ENCODE data around the gene ZNF785.
"Not testable (repeated sequence)": the region's sequence is repeated elsewhere in the genome, so short reads cannot be mapped to it uniquely, and the experiment has no call there.

Gene ZNF785

DNA sequence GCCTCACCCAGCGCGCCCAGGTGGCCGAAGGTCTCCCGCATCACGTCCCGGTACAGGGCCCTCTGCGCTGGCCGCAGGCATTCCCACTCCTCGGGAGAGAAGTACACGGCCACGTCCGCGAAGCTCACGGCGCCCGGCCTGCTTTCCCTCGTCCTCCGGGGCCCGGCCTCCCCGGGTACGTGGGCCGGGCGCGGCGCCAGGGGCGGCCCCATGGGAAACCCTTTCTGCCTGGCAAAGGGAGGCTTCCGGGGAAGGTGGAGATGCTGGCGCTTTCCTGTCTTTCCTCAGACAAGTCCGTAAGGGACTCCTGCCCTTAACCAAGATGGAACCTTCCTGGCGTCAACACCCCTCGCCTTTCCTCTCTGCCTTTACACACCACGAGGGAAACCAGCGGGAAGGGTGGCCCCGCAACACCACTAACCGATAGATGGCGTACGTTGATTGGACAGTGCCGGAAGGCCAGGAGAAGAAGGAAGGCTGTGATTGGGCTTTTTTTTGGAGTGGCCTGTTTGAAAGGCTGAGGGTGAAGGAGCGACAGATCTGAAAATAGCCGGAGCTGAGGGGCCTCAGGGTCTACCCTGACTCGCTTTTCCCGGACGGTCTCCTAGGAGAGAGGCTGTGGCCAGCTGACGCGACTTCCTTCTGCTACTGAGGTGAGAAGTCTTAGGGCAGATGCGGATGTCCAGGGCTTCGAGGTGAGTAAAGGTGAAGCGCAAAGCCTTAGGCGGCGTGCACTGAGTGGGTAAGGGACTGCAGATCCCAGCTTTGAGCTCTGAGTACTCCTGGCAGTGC lies at the start of gene ZNF785:
Gene ZNF785 (minus strand): TSS at position 298 of the 792 bp plus-strand sequence. CDS start 86 bp downstream, at position 212.
- DNase-seq, result peak; percentile 92

DNA sequence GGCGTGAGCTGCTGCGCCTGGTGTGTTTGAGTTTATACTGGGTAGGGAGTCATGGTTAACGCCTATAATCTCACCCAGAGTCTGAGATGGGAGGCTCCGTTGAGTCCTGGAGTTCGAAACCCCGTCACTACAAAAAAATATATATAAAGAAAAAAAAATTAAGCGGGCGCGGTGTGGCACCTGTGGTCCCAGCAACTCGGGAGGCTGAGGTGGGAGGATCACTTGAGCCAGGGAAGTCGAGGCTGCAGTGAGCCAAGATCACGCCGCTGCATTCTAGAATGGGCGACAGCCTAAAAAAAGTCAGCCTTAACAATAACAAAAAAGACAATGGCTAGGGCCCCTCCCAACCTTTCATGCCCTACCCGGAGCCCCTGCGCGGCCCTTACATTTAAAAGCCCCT lies 48.0 kb upstream of the ZNF785 start:
- no peak for DNase-seq

DNA sequence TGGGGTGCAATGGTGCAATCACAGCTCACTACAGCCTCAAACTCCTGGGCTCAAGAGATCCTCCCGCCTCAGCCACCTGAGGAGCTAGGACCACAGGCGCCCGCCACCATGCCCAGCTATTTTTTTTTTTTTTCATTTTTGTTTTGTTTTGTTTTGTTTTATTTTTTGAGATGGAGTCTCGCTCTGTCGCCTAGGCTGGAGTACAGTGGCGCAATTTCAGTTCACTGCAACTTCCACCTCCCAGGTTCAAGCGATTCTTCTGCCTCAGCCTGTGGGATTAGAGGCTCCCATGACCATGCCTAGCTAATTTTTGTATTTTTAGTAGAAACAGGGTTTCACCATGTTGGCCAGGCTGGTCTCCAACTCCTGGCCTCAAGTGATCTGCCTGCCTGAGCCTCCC lies 47.0 kb upstream of the ZNF785 start:
- not testable (repeated sequence) for DNase-seq

DNA sequence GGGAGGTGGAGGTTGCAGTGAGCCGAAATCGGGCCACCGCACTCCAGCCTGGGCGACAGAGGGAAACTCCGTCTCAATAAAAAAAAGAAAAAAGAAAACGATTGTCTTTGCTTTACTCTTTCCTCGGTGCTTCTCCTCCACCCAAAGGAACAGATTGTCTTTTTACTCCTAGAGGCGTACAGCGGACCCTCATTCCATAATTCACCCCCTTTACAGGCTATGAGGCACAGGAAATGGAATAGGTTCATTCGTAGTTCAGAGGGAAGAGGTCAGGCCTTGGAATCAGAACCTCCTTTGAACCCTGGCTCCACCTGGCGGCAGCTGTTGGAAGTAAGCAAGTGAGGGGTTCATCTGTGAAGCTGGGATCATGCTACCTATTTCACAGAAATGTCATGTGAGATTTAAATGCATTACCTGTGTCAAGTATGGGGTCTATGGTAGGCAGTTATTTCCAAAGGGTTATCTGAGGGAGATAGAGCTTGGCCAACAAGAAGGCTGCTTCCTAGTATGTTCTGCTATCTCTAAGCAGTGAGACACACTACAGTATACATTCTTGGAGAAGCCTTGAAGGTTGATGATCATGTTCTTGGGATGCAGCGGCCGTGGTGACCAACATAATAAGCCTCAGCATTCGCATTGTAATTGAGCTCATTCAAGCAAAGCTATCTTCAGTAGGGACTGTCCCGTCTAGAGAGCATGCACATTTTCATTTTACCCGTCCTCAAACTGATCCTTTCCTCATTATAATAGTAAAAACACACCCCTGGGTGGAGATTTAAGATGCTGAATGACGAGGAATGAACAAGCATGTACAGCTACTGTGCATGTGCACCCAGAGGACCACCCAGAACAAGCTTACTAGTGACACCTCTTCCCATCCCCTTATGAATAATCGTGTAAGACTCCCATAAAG lies 43.4 kb upstream of the ZNF785 start:
- DNase-seq, result peak; percentile 99

DNA sequence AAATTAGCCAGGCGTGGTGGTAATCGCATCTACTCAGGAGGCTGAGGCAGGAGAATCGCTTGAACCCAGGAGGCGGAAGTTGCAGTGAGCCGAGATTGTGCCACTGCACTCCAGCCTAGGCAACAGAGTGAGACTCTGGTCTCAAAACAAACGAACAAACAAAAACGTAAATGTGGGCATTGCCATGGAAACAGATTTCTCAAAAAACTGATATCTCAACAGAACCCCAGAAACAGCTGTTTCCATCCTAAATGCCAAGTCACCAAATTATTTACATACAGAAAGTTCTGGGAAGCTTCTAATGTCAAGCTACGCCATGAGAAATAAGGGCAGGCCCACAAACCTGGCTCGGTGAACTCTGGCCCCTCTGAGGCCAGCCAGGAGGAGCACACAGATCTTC lies 40.7 kb upstream of the ZNF785 start:
- no peak for DNase-seq

DNA sequence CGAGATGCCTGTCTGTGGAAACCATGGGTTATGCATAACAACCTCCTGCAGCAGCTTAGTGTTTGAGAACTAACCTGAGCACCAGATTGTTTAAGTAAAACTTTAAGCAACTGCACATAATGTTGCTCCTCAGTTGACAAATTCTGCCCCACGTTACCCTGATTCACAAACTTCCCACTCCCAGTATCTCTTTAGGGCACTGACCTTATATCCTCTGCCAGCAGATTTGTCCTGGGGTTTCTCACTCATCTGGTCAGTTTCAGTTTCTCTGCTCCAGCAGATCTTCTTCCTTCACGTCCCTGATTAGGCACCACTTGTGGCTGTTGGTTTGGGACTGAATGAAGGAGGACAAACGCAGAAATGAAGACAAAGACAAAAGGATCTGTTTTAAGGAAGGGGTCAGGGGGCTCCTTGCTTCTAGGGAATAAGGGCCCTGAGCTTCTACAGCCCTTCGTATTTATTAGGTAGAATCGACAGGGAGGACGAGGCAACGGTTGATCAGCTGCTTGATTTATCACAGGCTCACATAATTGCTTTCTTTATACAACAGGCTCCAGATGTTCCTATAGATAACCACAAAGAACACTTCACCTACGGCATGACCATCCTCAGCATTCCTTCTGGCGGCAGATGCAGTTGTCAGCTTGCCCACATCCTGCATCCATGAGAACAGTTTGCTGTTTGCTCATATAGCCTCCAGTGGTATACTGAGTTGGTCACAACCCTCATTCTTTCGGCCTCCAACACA lies 38.2 kb upstream of the ZNF785 start:
- DNase-seq, result no peak

DNA sequence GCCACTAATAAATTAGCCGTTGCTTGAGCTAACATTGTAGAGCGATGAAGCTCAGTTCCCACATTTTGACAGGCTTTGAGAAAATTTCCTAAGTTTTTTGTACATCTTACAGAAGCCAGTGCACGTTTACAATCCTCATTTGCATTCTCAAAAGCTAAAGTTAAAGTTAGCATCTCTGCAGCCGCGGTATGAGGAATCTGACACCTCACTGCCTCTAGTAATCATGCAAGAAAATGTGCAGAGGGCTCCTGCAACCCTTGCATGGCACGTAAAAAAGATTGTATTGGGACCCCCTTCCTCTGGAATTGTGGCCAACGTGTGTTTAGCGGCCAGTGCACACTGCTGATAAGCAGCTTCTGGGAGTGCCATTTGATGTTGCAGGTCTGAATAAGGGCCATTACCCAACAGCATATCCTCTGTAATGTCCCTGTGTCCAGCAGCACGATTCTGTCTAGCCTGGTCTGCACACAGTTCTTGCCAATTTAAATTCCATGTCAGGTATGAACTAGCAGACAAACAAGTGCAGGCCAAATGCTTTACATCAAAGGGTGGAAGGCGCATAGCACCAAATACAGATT lies 37.0 kb upstream of the ZNF785 start:
- no peak for DNase-seq

DNA sequence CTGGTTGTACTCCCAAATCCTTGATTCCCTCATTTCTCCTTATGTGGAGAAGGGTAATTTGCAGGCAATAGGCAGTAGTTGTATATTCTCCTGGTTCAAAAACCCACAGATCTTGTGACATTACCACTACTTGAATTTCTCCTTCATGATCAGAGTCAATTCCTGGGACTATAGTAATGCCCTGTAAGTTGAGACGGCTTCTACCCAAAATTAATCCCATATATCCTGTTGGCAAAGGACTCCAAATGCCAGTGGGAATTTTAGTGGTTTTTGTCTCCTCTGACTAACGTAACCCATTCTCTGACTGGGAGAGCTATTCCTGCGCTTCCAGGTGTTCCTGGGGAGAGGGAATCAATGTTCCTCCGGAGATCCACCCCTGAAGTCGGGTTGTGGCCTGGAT lies 36.3 kb upstream of the ZNF785 start:
- no peak for DNase-seq

DNA sequence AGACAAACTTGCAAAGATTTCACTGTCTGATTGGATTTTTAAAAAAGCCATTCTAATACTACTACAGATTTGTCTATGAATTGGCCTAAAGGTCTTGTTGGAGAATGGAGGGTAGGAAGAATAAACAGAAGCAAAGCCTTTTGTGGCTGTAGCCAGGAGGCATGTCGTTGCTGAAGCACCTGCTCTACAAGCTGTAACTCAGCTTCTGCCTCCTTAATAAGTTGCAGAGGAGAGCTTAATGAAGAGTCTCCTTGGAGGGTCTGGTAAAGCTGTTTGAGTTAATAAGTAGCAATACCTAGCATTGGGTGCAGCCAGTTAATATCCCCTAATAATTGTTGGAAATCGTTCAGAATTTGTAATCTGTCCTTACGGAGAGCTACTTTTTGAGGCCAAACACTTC lies 34.7 kb upstream of the ZNF785 start:
- no peak for DNase-seq

DNA sequence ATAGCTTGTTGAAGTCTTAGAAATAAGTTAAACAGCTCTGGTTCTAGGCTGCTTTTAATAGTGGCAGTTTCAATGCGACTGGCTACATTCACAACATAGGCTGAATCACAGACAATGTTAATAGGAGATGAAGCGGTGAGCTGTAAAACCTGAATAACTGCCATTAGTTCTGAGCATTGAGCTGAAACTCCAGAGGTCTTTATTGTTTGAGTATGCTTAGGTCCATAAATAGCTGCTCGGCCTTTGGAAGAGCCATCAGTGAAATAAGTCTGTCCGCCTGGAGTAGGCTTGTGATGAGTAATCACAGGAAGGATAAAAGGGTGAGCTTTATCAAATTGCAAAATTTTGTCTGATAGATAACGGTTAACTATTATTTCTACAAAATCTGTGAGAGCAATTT lies 34.1 kb upstream of the ZNF785 start:
- DNase-seq, result no peak

DNA sequence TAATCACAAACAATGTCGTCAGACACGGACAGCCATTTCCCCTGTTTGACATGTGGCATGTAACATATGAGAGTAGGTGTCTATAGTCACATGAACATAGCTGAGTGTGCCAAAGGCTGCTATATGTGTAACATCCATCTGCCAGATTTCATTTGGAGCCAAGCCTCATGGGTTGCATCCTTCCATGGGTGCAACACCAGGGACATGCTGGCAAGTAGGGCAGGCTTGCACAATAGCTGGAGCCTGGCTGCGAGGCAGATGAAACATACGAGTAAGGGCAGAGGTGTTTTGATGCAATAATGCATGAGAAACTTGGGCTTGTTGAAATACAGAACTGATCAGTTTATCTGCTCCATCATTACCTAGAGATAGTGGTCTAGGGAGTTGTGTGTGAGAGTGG lies 33.7 kb upstream of the ZNF785 start:
- DNase-seq, result no peak

DNA sequence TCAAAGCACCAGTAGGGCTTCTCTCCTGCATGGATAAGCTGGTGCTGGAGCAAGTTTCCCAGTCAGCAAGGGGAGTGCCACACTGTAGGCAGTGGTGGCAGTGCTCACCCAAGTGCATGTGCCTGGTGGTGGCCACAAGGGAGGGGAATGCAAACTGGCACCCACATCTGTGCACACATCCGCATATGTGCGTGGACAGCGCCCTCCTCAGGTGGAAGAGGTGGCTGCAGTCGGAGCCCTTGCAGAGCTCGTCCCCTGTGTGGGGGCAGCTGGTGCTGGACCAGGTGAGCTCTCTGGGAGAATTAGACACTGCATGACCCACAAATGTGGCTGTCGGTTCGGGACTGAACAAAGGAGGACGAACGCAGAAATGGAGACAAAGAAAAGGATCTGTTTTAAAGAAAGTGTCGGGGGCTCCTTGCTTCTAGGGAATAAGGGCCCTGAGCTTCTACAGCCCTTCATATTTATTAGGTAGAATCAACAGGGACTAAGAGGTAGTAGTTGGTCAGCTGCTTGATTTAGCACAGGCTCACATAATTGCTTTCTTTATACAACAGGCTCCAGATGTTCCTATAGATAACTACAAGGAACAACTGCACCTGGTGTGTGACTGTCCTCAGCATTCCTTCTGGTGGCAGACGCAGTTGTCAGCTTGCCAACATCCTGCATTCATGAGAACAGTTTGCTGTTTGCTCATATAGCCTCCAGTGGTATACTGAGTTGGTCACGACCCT lies 30.0 kb upstream of the ZNF785 start:
- peak; percentile 96 for DNase-seq

DNA sequence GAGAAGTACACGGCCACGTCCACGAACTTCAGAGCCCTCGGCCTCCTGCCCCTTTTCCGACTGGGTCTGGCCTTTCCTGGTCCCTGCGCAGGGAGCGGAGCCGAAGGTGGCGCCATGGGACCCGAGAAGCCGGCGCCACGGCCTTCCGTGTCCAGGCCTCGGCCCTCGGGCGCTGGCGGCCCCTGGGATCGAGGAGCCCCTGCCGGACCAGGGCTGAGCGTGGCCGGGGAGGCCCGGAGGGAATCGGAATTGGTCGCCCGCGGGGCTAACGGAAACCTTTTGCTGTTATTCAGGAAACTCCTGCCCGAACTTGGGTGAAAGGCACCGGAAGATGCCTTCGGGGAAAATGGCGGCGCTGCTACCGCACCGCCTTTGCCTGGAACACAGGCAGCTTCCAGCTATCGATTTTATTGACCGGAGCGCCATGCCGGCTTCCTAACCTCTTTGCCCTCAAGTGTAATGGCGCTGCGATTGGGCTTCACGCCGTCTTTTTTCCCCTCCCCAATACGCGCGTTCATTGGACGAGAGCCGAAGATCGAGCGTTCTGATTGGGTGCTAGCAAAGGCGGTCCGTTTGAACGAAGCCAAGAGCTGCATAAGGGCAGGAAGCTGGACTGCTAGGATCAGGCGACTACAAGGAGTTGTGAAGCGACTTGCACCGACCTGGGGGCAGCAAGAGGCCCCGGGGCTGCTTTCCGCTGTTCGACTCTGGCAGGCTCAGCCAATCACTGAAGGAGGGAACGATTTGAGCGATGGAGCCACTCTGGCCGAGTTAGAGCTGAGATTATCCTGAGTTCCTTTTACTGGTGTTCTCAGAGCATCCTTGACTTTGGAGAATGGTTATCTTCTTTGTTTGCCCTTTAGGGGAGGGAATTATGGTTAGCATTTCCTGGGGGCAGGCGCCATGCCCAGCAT lies 24.7 kb upstream of the ZNF785 start, which contains the start of gene ZNF689:
Gene ZNF689 (minus strand): TSS at position 464 of the 914 bp plus-strand sequence. CDS start 348 bp downstream, at position 116.
- DNase-seq, result peak; percentile 96

DNA sequence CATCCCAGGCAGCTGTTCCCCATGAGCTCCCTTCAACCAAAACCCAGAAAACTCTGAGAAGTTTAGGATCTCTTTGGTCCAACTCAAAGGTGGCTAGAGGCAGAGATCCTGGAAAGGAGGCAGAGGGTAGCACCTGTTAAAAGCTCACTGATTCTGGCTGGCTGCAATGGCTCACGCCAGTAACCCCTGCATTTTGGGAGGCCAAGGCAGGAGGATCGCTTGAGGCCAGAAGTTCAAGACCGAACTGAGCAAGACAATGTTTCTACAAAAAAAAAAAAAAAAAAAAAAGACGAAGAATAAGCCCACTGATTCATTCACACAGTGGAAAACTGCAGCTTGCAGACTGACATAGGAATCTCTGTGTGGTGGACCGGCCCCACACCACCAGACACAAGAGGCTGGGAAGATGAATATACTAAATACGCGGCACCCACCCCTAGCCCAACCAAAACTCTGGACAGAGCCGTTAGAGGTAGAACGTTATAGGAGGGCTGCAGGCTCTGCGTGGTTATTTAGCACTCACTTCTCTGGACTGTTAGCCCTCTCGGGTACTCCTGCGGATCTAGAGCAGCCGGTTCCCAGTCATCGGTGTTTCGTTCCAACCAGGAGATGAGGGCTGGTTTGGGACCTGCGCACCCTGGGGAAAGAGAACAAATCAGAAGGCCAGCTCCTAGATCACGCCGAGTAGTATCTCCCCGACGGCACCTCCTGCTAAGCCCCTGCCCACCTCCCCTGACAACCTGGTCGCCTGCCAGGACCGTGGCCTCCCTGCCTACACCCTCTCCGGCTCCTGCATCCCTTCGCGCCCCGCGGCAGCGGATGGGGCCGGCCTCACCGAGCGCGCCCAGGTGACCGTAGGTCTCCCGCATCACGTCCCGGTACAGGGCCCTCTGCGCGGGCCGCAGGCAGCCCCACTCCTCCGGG lies 23.8 kb upstream of the ZNF785 start:
- DNase-seq, result peak; percentile 61

DNA sequence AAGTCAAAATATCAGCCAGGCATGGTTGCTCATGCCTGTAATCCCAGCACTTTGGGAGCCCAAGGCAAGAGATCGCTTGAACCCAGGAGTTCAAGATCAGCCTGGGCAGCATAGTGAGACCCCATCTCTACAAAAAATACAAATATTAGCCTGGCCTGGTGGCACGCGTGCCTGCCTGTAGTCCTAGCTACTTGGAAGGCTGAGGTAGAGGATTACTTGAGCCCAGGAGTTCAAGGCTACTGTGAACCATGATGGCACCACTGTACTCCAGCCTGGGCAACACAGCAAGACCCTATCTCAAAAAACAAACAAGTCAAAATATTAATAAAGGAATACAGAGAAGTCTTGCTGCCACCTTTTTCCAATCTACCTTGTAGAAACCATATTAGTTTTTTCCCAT lies 20.5 kb upstream of the ZNF785 start:
- DNase-seq, result no peak

DNA sequence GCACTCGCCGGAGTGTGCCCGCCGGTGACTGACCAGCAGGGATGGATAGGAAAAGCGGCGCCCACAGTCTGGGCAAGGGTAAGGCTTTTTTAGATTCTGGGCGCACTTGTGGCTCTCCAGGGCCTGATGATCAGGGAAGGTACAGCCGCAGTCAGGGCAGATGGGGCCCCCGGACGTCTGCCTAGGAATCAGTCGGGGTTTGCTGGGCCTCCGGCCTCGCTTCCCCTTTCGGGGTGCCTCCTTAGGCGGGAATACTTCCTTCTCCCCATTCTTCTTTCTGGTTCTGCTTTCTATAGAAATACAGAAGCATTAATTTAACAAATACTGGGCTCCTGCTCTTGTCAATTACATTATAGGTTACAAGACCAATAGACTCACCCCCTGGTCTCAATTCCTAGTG lies 19.7 kb upstream of the ZNF785 start:
- DNase-seq, result no peak

DNA sequence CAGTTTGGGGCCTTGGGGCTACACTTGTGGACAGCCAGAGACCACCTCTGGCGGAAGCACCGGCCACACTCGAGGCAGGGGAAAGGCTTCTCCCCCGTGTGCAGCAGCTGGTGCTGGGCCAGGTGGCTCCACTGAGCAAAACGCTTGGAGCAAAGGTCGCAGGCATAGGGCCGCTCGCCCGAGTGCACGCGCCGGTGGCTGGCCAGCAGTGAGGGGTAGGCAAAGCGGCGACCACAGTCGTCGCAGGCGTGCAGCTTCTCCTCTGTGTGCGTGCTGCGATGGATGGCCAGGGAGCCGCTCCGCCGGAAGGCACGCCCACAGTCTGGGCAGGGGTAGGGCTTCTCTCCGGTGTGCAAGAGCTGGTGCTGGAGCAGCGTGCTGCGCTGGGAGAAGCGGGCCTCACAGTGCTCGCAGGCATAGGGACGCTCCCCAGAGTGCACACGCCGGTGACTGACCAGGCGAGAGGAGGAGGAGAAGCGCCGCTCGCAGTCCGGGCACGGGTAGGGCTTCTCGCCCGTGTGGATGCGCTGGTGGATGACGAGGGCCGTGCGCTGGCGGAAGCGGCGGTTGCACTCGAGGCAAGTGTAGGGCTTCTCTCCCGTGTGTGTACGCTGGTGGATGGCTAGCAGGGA lies 18.9 kb upstream of the ZNF785 start:
- no peak for DNase-seq

DNA sequence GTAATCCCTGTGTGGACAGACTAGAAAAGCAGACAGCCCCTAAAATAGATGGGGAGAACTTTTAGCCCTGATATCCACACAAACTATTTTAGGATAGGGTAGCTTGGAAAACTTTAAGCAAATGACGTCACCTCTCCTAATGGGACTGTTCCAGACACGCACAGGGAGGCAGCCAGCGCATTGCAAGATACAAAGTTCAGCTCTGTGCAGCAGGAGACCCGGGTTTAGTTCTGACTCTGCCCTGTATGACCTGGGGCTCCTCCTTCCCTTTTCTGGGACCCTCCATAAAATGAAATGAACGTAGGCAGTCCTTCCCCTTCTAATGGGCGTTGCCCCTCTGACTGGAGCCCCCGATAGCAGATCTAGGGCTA lies 18.4 kb upstream of the ZNF785 start:
- no peak for DNase-seq

DNA sequence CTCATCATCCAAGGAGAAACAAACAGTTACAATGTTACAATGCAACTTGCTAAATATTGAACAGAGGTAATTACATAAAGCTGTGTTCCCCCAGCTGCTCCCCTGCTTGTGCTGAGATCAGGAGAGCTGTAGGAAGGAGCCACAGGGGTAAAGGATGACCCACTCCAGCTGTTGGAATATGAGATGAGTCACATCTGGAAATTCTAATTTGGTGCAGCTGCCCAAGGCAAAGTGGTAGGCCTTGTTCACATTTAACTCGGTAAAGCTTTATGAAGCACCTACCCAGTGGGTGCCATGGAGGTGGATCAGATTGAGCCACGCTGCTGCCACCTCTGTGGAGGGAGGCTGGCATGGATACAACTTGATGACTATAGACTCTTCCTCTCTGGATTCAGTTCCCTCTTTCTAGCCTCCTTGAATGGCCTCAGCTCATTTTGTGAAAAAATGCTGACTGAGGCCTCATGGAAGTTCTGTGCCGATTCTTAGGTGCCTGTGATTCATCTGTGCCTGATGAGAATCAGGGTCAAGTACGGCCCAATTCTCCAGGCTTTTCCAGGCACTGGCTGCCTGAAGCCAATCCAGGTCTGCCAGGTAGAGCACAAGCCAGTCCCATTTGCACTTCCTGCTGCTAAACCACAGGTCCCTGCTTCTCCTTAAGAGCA lies 17.2 kb upstream of the ZNF785 start:
- no peak for DNase-seq

Data from stimulated activated CD8-positive, alpha-beta memory T cell treated with anti-CD3 and anti-CD28 coated beads, Interleukin-4, amount 100 ng/mL, for 48 hours (primary cell).